WI38 (cell line): ENCODE results near the gene SYNGR4.

Experiments
- H3K4me3 ChIP-seq: 2 replicates; pipeline ENCODE4 v1.5.1; 2011; ENCODE audit warnings: low read depth, mild to moderate bottlenecking, control low read depth, low read length
- TF ChIP-seq, protein P1 (sequence below): IDR thresholded peaks from 2 replicates; pipeline ENCODE4 v1.5.1; 2012; ENCODE audit warnings: low read depth, mild to moderate bottlenecking, control low read depth, low read length

The SYNGR4 gene

DNA sequence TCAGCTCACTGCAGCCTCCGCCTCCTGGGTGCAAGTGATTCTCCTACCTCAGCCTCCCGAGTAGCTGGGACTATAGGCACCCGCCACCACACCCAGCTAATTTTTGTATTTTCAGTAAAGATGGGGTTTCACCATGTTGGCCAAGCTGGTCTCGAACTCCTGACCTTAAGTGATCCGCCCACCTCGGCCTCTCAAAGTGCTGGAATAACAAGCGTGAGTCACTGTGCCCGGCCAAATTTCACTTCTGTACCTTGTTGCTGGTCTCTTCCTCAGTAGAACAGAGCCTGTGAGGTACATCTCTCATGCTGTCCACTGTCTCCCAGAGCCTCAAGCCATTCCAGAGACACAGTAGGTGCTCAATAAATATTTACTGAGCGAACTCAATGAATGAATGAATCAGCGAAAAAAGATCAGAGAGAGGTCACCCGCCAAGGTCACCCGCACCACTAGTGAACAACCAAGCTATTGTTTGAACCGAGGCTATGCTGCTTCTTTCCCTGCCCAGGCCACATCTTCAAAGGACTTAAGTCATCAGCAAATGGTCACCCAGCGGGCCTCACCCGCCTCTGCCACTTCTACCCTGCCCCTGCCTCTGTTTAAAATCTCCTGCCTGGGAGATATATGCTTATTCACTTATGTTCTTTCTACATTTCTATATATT is 9.7 kb upstream of the SYNGR4 start:
- TF ChIP-seq, protein P1, sequence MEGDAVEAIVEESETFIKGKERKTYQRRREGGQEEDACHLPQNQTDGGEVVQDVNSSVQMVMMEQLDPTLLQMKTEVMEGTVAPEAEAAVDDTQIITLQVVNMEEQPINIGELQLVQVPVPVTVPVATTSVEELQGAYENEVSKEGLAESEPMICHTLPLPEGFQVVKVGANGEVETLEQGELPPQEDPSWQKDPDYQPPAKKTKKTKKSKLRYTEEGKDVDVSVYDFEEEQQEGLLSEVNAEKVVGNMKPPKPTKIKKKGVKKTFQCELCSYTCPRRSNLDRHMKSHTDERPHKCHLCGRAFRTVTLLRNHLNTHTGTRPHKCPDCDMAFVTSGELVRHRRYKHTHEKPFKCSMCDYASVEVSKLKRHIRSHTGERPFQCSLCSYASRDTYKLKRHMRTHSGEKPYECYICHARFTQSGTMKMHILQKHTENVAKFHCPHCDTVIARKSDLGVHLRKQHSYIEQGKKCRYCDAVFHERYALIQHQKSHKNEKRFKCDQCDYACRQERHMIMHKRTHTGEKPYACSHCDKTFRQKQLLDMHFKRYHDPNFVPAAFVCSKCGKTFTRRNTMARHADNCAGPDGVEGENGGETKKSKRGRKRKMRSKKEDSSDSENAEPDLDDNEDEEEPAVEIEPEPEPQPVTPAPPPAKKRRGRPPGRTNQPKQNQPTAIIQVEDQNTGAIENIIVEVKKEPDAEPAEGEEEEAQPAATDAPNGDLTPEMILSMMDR: no peak

DNA sequence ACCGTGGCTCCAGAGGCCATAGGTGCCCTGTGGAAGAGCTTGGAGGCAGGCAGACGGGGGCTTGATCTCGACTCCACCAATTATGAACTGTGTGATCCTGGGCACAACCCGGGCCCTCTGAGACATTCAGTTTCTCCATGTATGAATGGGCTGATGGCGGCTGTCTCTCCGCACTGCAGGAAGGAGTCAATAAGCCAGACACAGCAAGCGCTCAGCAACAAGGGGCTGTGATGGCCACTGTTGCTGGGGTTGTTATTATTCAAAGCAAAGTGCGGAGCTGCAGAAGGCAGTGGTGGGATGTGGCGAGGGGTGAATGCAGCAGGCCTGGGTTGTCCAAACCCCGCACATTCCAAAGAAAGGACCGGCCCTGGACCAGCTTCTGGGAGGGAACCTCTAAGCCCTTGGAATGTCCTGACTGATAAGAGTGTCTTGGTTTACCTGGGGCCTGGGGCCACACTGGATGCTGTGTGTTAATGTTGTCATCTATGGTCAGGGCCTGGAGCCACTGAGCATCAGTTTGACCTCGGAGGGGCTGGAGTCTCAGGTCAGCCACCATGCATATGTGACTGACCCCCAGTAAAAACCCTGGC is 8.7 kb upstream of the SYNGR4 start:
- H3K4me3 ChIP-seq: no peak overlapping the region
- TF ChIP-seq, protein P1: no peak

More for the DNA sequence above, 9.7 kb upstream of the SYNGR4 start:
- H3K4me3 ChIP-seq: no peak overlapping the region

DNA sequence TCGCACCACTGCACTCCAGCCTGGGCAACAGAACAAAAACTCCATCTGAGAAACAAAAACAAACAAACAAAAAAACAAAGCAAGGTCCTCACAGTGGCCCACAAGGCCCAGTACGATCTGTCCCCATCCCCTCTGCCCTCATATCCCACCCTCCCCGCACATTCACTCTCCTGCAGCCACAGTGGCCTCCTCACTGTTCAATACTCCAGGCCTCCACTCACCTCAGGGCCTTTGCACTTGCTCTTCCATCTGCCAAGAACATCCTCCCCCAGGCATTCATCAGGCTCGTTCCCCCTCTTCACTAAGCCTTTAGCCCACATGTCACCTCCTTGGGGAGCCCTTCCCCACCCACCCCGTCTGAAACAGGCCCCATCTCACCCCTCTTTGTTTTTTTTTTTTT is 5.0 kb upstream of the SYNGR4 start:
- TF ChIP-seq, protein P1: no peak
- H3K4me3 ChIP-seq: no peak overlapping the region

DNA sequence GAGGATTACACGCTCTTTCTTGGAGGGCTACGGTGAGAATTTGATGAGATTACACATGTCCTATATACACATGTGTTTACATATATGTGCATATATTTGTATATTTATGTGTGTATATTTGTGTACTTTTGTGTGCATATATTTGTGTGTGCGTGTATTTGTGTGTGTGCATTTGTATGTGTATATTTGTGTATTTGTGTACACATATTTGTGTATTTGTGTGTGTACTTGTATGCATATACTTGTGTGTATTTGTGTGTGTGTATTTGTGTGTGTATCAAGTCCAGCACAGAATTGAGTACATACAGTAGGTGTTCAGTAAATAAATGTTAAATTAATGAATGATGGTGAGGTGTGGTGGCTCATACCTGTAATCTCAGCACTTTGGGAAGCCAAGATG is 2.3 kb upstream of the SYNGR4 start:
- TF ChIP-seq, protein P1: no peak
- no peak overlapping the region for H3K4me3 ChIP-seq

DNA sequence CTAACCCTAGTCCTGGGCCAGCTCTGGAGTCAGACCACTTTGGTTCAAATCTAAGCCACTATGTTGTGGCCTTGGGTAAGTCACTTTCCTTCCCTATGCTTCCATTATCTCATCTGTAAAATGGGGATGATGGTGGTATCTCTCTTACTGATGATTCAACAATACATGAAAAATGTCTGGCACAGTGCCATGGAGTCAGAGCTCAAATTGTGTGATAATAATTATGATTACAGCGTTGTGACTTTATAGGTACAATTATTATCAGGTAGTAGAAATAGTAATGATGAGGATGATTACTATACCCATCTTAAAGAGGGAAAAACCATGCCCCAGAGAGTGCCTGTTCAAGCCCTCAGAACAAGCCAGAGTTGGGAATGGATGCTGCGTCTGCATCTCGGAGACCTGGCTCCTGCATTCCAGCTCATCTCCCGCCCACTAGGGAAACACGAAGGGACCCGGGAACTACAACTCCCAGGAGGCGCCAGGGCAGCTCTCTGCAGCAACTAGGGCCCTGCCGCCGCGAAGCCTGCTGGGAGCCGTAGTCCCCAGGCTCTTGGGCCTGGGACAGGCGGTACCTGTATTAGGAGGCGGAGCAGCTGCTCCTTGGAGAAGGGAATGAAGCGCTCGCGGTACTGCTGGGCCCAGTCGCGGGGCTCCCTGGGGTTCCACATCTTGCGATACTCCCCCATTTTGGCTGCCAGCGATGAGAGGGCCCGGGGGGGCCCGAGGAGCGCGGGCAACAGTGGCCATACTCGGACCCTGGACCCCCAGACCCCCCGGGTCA is 1.3 kb upstream of the SYNGR4 start:
- peak overlapping the region; percentile 79 for H3K4me3 ChIP-seq
- TF ChIP-seq, protein P1: no peak

DNA sequence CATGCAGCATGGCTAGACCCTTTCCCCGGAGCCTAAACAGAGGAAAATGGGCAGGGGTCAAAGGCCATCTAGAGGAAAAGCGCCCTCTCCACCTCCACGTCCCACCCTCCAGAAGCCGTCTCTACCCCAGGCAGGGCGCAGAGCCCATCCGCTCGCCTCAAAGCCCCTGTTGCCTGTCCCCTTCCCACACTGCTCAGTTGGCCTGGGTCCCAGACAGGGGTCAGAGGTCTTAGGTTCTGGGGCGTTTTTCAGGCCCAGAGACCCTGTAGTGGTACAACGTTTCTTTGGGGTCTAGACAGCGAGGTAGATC is 712 bp upstream of the SYNGR4 start:
- TF ChIP-seq, protein P1: no peak
- peak overlapping the region; percentile 79 for H3K4me3 ChIP-seq
